Prostate gland (tissue), 2 donors: ENCODE results near the gene DBF4B. TPM values are rescaled to one million over a fixed set of nuclear protein-coding genes. Genes with fewer than 3 reads are reported as not detected.

Experiments
- DNase-seq: peaks from one replicate; pipeline ENCODE4 v3.0.0-alpha.2; 2019; ENCODE audit warnings: low spot score
- H3K27ac ChIP-seq, 2 donors: fragments of 200-600 bp; sonication (generic); 2 replicates each; pipeline ENCODE4 v1.5.1; 2017 to 2019
- H3K27me3 ChIP-seq: fragments of 200-600 bp; sonication (generic); replicated peaks from 2 replicates; pipeline ENCODE4 v1.5.1; 2019; ENCODE audit not compliant: insufficient read depth
- H3K36me3 ChIP-seq, 2 donors: fragments of 200-600 bp; sonication (generic); 1 replicate in 1 of 2; 2 replicates in 1 of 2; pipeline versions ENCODE4 v1.5.1 to v1.8.1; 2017 to 2019
- H3K4me1 ChIP-seq: fragments of 200-600 bp; sonication (generic); replicated peaks from 2 replicates; pipeline ENCODE4 v1.5.1; 2019
- H3K4me3 ChIP-seq, 2 donors: fragments of 200-600 bp; sonication (generic); 2 replicates each; pipeline ENCODE4 v1.5.1; 2017 to 2019
- H3K9me3 ChIP-seq: fragments of 200-600 bp; sonication (generic); 2 replicates; pipeline ENCODE4 v1.5.1; 2017
- CTCF ChIP-seq, 4 experiments: fragments of 200-600 bp in 2 of 4; fragments of 450-650 bp in 2 of 4; sonication (generic) in 2 of 4; IDR thresholded peaks; 1 replicate in 3 of 4; 2 replicates in 1 of 4; pipeline ENCODE4 v1.5.1; 2016 to 2019; ENCODE audit warnings: antibody characterized with exemption in 4 of 4, mild to moderate bottlenecking in 2 of 4, moderate library complexity in 2 of 4
- POLR2A ChIP-seq: fragments of 450-650 bp; IDR thresholded peaks from one replicate; pipeline ENCODE4 v1.6.1; 2016; ENCODE audit warnings: antibody characterized with exemption, mild to moderate bottlenecking
- POLR2AphosphoS5 ChIP-seq: sonication (generic); formaldehyde crosslinking; IDR thresholded peaks from one replicate; pipeline ENCODE4 v1.6.1; 2017; ENCODE audit warnings: antibody characterized with exemption
- WGBS: methylation state at CpG from one replicate; pipeline ENCODE4 v1.1.5; 2018; 5-methylcytosine and 5-hydroxymethylcytosine counted together
- intact Hi-C: fragments of 100-400 bp; cut with DNase I; formaldehyde crosslinking; loops from one replicate; pipeline ENCODE4 v1.14.2; 2022
- total RNA-seq, 2 donors: library from RNA; depleted of rRNA; stranded (reverse); fragments of >200 nt; gene quantifications; one replicate each; pipeline ENCODE4 v1.1.0, GENCODE V29; 2016

The DBF4B gene
- total RNA-seq: 10 to 100 TPM in 1 of 2 donors, 1 to 10 TPM in 1; 5.3 to 20.1 TPM

GRCh38 chr17:44708401-44709263 lies at the start of gene DBF4B:
TSS of gene DBF4B (plus strand) at chr17:44708665. CDS start at chr17:44708821, 156 bp downstream.
- Histone ChIP-seq H3K9me3 (no peaks in the 10 kb centered on the region), H3K4me3 (peak within 1 kb of the TSS; percentile 54 to 68), H3K27ac (peak within 1 kb of the TSS; percentile 65 to 76), H3K36me3 (no peaks in the 10 kb centered on the region), H3K27me3 (no peaks in the 10 kb centered on the region), H3K4me1 (no peaks in the 10 kb centered on the region)
- intact Hi-C loops: no loop called here
- DNase-seq: peak; percentile 81
- WGBS: under 1% methylated on average over 52 of the region's 52 CpGs
- TF ChIP-seq POLR2A: peak; percentile 11
- no peak for TF ChIP-seq CTCF (IDR thresholded peaks at IDR 0.05)
- peak; percentile 99 for TF ChIP-seq POLR2AphosphoS5

GRCh38 chr17:44661835-44662234 lies 46.6 kb upstream of the DBF4B start:
- TF ChIP-seq CTCF (IDR thresholded peaks at IDR 0.05): no peak
- TF ChIP-seq POLR2A: no peak
- TF ChIP-seq POLR2AphosphoS5: no peak
- 94% methylated on average over 2 of the region's 2 CpGs for WGBS
- peaks cover 2% of the 10 kb centered on the region for H3K27me3 ChIP-seq
- H3K4me3 ChIP-seq: no peak overlapping the region
- H3K9me3 ChIP-seq: no peaks in the 10 kb centered on the region
- DNase-seq: no peak
- no peaks in the 10 kb centered on the region for H3K36me3 ChIP-seq
- no peaks in the 10 kb centered on the region for H3K4me1 ChIP-seq
- intact Hi-C loops: no loop called here
- no peak overlapping the region for H3K27ac ChIP-seq

GRCh38 chr17:44663095-44663494 lies 45.4 kb upstream of the DBF4B start:
- Histone ChIP-seq H3K9me3 (no peaks in the 10 kb centered on the region), H3K27ac (no peak overlapping the region), H3K4me3 (no peak overlapping the region), H3K36me3 (no peaks in the 10 kb centered on the region), H3K27me3 (no peaks in the 10 kb centered on the region), H3K4me1 (no peaks in the 10 kb centered on the region)
- 74% methylated on average over 1 of the region's 1 CpG for WGBS
- intact Hi-C loops: no loop called here
- no peak for DNase-seq
- TF ChIP-seq POLR2A (no peak), CTCF (IDR thresholded peaks at IDR 0.05) (no peak), POLR2AphosphoS5 (no peak)

- Histone ChIP-seq H3K27me3 (no peaks in the 10 kb centered on the region), H3K36me3 (no peaks in the 10 kb centered on the region), H3K4me3 (no peak overlapping the region), H3K4me1 (no peaks in the 10 kb centered on the region), H3K27ac (no peak overlapping the region), H3K9me3 (no peaks in the 10 kb centered on the region)
- intact Hi-C loops: no loop called here
- 96% methylated on average over 1 of the region's 1 CpG for WGBS
- TF ChIP-seq POLR2AphosphoS5 (no peak), CTCF (IDR thresholded peaks at IDR 0.05) (no peak), POLR2A (no peak)
- no peak for DNase-seq
Observed at GRCh38 chr17:44664867-44665266, 43.6 kb upstream of the DBF4B start.

GRCh38 chr17:44666006-44666405 lies 42.5 kb upstream of the DBF4B start:
- no peak overlapping the region for H3K4me3 ChIP-seq
- H3K27me3 ChIP-seq: no peaks in the 10 kb centered on the region
- H3K4me1 ChIP-seq: no peaks in the 10 kb centered on the region
- intact Hi-C loops: no loop called here
- no peak overlapping the region for H3K27ac ChIP-seq
- no peaks in the 10 kb centered on the region for H3K9me3 ChIP-seq
- no peaks in the 10 kb centered on the region for H3K36me3 ChIP-seq
- DNase-seq: no peak
- 92% methylated on average over 1 of the region's 1 CpG for WGBS
- TF ChIP-seq POLR2AphosphoS5 (no peak), CTCF (IDR thresholded peaks at IDR 0.05) (no peak), POLR2A (no peak)
